Epithelial cell of umbilical artery (primary cell): Measurements from ENCODE around the gene CRACR2A. TPM values are rescaled to one million over a fixed set of nuclear protein-coding genes. Genes with fewer than 3 reads are reported as not detected.

Experiments
- total RNA-seq: library from RNA; depleted of rRNA; stranded (reverse); fragments of >200 nt; gene quantifications from 2 replicates; pipeline ENCODE4 v1.2.3, GENCODE V29; 2014

The CRACR2A gene, protein sequence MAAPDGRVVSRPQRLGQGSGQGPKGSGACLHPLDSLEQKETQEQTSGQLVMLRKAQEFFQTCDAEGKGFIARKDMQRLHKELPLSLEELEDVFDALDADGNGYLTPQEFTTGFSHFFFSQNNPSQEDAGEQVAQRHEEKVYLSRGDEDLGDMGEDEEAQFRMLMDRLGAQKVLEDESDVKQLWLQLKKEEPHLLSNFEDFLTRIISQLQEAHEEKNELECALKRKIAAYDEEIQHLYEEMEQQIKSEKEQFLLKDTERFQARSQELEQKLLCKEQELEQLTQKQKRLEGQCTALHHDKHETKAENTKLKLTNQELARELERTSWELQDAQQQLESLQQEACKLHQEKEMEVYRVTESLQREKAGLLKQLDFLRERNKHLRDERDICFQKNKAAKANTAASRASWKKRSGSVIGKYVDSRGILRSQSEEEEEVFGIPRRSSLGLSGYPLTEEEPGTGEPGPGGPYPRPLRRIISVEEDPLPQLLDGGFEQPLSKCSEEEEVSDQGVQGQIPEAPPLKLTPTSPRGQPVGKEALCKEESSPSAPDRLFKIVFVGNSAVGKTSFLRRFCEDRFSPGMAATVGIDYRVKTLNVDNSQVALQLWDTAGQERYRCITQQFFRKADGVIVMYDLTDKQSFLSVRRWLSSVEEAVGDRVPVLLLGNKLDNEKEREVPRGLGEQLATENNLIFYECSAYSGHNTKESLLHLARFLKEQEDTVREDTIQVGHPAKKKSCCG
- 6.2 and 12.5 TPM in 2 replicates for total RNA-seq

GRCh38 chr12:3752741-3753486, at the start of gene CRACR2A:
Gene CRACR2A, minus strand, starts transcription at chr12:3753109. Its CDS starts 56,110 bp downstream, at chr12:3696999.

Other genes starting within 250 kb of the CRACR2A start
- gene PARP11, start 120.3 kb upstream of the CRACR2A start, total RNA-seq: 2.3 and 3.6 TPM in 2 replicates